Measurements from ENCODE around the gene ZNF266. TPM values are rescaled to one million over a fixed set of nuclear protein-coding genes. Genes with fewer than 3 reads are reported as not detected.

ZNF266 gene
- 54.2 TPM for total RNA-seq

- intact Hi-C loops (cut with DNase I): loop anchor here (5.0 to 10.0 kb wide), 3 partner anchors 113 to 359 kb away; partner anchors contain the start of genes ZNF559 and ZNF846
- Histone ChIP-seq H3K4me3 (peak within 1 kb of the TSS; percentile 82 to 87), H3K4me1 (peaks cover 6 to 12% of the 10 kb centered on the region in 2 donors), H3K9me3 (no peaks in the 10 kb centered on the region), H3K27ac (peak within 1 kb of the TSS; percentile 84 to 85), H3K36me3 (peaks cover 23 to 26% of the 10 kb centered on the region in 2 donors), H3K27me3 (no peaks in the 10 kb centered on the region)
- peak; percentile 75 to 86 (median 78) for TF ChIP-seq CTCF (IDR thresholded peaks at IDR 0.05)
- peak; percentile 49 to 93 for DNase-seq (ENCODE audit: low spot score in 2 of 2)
These were observed at the start of gene ZNF266 for GRCh38 chr19:9435279-9436268. TSS of gene ZNF266 (minus strand) at chr19:9435573. CDS start at chr19:9420089, 15,484 bp downstream.

GRCh38 chr19:9485140-9485539 is 49.8 kb upstream of the ZNF266 start:
- Histone ChIP-seq H3K4me1 (no peaks in the 10 kb centered on the region), H3K36me3 (no peaks in the 10 kb centered on the region), H3K27me3 (no peaks in the 10 kb centered on the region), H3K4me3 (no peak overlapping the region), H3K9me3 (peaks cover 10 to 43% of the 10 kb centered on the region in 2 donors), H3K27ac (no peak overlapping the region)
- no peak for TF ChIP-seq CTCF (IDR thresholded peaks at IDR 0.05)
- intact Hi-C loops (cut with DNase I): no loop called here
- DNase-seq (ENCODE audit: low spot score in 2 of 2): no peak

GRCh38 chr19:9474975-9475374 is 39.6 kb upstream of the ZNF266 start:
- no peak overlapping the region for H3K4me3 ChIP-seq
- H3K27me3 ChIP-seq: no peaks in the 10 kb centered on the region
- H3K4me1 ChIP-seq: no peaks in the 10 kb centered on the region
- no peak overlapping the region for H3K27ac ChIP-seq
- H3K36me3 ChIP-seq: no peaks in the 10 kb centered on the region
- no peak for TF ChIP-seq CTCF (IDR thresholded peaks at IDR 0.05)
- DNase-seq (ENCODE audit: low spot score in 2 of 2): no peak
- intact Hi-C loops (cut with DNase I): no loop called here
- H3K9me3 ChIP-seq: peaks cover 9 to 10% of the 10 kb centered on the region in 2 donors

GRCh38 chr19:9467161-9467560 is 31.8 kb upstream of the ZNF266 start:
- no peaks in the 10 kb centered on the region for H3K4me1 ChIP-seq
- no peak for DNase-seq (ENCODE audit: low spot score in 2 of 2)
- no peak overlapping the region for H3K4me3 ChIP-seq
- no peak for TF ChIP-seq CTCF (IDR thresholded peaks at IDR 0.05)
- H3K27ac ChIP-seq: no peak overlapping the region
- no peaks in the 10 kb centered on the region for H3K36me3 ChIP-seq
- H3K9me3 ChIP-seq: peaks cover 6 to 41% of the 10 kb centered on the region in 2 donors
- intact Hi-C loops (cut with DNase I): no loop called here
- H3K27me3 ChIP-seq: no peaks in the 10 kb centered on the region

GRCh38 chr19:9461938-9462337 is 26.6 kb upstream of the ZNF266 start:
- intact Hi-C loops (cut with DNase I): no loop called here
- DNase-seq (ENCODE audit: low spot score in 2 of 2): no peak
- Histone ChIP-seq H3K27ac (no peak overlapping the region), H3K4me1 (no peaks in the 10 kb centered on the region), H3K9me3 (peaks cover 6 to 37% of the 10 kb centered on the region in 2 donors), H3K4me3 (no peak overlapping the region), H3K36me3 (no peaks in the 10 kb centered on the region), H3K27me3 (no peaks in the 10 kb centered on the region)
- no peak for TF ChIP-seq CTCF (IDR thresholded peaks at IDR 0.05)
